Occipital lobe (tissue), 2 donors: ENCODE data around the gene EEFSEC. TPM values are rescaled to one million over a fixed set of nuclear protein-coding genes. Genes with fewer than 3 reads are reported as not detected.

Source experiments
- DNase-seq: peaks from one replicate; lab custom pipeline; 2025; lab: John Stamatoyannopoulos, UW
- total RNA-seq: library from RNA; depleted of rRNA; stranded (reverse); fragments of >200 nt; gene quantifications from one replicate; pipeline ENCODE4 v1.2.3, GENCODE V29; 2014

The EEFSEC gene
- total RNA-seq, 1 donor from 2014 or later, result 5.1 TPM

DNA sequence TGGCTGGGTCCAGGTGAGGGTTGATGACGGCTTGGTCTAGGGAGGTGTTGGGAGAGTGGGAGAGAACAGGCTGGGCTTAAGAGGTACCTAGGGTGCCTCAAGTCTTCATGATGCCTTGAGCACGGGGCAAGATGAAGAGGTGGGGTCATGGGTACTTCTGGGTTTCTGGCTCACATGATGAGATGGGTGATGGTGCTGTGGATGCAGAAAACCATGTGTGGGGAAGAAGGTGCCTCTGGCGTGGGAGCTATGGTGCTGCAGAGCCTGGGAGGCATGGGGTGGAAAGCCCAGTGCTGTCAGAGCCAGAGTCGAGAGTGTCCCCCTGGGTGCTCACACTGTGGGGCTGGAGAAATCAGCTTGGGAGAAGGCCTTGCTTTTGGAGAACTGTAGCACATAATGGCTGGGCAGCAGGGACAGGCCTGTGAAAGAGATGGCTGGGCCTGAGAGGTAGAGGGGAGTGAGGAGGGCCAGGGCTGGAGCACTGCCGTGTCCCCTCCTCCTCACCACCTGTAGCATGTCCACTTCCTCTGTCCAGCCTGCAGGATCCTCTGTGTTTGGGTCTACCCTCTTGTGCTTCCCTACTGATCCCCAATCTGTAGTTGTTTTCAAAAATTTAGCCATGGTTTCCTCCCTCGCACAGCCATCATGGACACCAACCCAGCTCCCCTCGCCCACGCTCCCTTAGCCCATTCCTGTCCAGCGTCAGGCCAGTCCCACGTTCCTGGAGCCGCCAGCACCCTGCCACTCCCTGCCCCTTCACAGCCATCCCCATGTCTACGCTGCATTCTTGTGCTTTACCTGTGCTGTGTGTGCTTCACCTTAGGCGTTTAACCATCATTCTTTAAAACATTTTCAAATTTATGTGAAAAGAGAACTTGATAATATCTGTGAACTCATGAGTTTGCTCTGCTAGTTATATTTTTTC lies 132.0 kb downstream of the EEFSEC start:
- DNase-seq, result no peak

DNA sequence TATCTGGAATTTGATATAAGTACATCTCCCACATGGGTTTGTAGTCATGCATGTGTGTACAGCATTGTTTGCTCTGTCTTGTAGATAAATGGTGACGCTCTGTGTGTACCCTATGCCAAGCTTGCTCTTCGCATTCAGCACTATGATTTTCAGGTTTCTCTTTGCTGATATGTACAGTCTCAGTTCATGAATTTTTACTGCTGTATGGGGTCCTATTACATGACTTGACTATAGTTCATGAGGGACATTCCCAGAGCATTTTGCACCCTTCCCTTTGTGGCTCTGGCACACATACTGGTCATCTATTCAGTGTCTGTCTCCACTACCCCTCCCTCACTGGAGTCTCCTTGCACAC lies 132.7 kb downstream of the EEFSEC start:
- DNase-seq, result no peak

DNA sequence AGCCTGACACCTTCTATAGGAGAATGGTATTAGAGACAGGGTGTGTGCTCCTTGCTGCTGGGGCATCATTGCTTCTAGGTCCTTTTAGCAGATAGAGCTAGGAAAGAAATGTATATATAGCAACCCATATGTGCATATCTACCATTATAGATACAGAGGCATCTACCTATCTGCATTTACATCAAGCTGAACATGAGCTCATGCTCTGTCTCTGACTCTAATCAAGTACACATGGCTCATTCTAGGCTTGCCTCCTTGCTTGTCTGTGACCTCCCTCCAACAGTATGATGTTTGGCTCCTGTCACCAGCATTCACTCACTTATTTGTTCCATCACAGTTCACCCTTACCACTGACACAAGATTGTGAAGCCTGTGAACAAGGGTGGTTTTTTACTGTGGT lies 133.4 kb downstream of the EEFSEC start:
- no peak for DNase-seq

DNA sequence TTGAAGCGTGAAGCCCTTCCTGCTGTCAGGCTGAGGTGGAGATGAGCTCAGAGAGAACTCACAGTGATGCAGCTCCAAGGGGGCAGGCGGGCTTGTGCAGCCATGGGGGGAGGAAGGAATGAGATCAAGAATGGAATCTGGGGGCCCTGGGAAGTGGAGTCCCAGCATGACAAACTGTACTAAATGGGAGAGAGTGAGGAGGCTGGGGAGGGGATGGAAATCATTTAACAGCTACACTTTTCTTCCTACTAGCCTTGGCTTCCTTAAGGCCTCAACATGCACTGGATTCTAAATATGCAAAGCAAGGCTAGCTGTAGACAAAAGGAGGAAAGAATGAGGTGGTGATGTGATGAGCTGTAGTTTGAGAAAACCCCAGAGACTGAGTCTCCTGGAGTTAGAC lies 133.9 kb downstream of the EEFSEC start:
- no peak for DNase-seq

DNA sequence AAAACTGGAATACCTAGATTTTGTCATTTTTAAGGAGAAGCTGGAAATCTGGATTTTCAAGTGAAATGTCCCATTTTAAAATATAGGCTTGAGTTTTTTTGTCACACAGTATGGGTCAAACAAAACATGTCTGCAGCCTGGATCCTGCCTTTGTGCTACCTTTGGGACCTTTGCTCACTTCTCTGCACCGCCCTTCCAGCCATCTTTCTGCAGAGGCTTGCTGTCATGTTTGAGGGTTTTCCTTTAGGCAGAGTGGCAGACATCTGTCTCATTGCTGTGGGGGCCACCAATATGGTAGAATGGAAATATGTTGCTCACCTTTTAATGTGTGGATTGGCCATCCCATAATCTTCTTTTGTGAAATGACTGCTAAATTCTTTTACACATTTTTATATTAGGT lies 136.3 kb downstream of the EEFSEC start:
- DNase-seq, result no peak

DNA sequence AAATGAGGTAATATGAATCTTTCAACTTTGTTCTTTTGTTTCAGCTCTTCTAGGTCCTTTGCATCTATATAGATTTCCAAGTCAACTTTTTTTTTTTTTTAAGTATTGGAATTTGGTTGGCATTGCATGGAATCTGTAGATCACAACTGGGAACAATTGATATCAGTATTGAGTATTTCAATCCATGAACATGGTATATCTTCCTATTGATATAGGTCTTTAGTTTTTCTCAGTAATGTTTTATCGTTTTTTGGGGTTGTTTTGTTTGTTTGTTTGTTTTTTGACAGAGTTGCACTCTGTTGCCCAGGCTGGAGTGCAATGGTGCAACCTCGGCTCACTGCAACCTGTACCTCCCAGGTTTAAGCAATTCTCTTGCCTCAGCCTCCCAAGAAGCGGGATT lies 137.2 kb downstream of the EEFSEC start:
- DNase-seq, result no peak

DNA sequence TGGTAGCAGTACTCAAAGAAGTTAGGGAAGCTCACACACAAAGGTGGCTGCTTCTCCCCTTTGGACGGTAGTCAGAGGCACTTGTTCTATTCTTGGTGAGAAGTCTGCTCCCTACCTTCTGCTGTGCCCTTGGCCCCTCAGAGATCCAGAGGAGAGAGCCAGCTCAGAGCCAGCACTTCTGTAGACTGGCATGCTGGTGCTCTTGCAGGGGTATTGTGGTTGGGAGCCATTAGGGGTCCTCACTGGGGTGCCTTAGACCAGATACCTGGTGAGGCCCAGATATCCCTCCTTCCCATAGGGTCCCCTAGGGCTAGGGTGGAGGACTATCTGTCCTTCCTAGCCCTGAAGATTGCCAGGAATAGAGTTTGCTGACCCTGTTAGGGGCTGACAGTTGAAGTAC lies 140.6 kb downstream of the EEFSEC start:
- no peak for DNase-seq

DNA sequence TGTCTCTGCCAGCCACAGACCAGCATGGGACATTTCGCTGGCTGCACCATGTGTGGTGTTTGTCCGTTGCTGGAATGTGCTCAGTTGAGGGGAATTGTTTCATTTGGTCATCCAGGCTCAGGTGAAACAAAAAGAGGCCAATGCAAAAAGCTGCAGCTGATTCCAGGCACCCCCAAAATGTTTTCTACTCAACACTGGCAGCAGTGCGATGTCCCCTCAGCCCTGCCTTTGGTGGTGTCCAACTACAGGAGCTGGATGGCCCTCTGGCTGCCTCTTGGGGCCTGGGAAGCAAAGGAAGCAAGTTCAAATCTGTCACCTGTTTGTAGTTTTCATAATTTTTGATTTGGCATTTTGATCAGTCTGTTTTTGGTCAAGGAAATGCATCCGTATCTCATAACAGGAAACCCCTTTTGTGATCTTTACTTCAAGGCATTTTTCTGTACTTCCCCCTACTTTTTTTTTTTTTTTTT lies 141.8 kb downstream of the EEFSEC start:
- DNase-seq, result no peak

DNA sequence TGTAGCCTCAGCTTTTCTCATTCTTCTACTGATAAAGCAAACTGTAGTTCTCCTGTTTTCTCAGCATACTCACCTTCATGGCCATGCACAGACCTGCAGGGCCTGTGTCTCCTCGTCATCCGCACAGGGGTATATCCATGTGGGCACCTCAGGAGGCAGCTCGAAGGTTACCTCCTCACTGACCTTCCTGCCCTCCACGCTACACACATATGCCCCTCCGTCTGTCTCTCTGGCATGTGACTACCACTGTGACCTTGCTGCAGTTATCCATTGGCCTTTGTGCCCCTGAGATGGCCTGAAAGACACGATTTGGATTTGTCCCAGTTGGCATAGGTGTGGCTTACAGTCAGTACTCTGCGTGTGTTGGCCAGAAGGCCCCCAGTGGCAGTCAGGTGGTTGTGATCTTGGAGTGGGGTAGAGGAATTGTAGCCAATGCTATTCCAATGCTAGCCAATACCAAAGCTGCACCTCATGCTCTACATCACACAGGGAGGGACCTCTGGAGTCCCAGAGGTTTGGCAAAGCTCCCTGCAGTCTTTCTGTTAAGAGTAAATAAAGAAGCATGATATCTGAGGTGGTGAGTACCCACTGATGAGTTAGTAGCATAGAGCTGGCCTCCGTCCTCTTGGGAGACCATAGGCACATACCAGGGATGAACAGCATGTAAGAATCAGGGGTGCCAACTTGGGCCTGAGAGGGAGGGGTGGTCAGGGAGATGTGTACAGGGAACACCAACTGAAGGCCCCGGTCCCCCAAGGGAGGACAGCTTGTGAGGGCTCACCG lies 143.4 kb downstream of the EEFSEC start:
- DNase-seq, result no peak

DNA sequence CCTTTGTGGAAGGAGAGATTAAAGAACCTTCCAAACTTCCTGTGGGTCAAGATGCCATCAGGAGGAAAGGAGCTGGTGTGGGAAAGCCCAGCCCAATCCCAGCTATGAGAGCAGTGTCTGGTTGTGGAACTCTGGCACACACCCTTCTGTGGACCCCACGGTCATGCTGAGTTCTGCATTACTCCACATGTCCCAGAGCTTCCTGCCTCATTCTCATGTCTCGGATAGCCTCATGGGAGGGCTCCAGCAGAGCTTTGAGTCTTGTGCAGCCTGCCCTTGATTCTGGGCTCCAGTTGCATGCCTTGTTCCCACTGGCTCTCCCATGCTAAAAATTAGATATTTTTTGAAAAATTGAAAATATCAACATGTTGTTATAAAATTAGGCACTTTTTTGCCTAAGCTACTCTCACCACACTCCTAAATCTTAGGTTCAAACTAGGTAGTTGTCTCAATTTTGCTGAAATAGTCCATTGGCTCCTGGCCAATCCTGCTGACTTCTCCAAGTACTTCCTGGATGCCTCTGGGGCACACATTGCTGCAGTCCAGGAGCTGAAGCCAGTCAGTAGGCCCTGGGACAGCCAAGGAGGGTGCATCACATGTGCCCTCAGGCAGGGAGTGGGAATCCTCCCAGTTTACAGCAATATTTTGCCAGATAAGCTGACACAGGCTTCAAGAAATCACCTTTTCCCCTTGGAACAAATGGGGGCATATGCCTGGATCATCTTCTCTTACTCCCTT lies 144.3 kb downstream of the EEFSEC start:
- DNase-seq, result no peak

DNA sequence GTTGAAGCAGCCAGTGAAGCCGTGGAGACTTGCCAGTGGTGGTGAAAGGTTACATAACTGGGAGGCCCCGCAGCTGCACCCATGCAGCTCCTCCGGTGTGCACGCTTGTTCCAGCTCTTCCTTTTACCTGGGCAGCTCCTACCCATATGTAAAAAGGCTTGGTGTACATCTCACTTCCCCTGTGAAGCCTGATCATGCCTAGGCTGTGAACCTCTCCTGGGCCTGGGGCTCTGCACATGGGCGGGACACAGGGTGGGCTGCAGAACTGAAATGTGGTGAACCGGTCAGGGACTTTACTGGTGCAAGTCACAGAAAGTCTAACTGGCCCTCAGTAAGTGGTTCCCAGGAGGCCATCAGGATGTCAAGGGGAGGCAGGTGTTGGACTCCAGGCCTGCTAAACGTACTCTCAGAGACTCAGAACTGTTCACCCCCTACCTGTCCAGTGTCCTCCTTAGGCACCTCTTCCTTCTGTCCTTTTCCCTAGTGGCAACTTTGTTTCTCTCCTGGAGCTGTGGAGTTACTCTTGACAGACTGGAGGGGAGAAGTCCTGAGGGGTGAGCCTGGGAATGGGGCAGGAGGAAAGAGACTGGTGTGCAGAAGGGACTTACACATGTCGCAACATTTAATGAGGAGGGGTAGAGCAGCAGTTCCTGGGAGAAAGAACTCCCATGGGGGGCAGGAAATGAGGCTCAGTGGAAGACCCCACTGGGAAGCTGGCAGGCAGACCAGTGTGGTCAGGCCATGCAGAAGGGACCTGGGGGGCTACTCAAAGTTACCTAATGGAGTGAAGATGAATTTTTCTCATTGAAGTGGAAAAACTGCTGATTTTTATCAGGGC lies 148.1 kb downstream of the EEFSEC start:
- DNase-seq, result no peak

DNA sequence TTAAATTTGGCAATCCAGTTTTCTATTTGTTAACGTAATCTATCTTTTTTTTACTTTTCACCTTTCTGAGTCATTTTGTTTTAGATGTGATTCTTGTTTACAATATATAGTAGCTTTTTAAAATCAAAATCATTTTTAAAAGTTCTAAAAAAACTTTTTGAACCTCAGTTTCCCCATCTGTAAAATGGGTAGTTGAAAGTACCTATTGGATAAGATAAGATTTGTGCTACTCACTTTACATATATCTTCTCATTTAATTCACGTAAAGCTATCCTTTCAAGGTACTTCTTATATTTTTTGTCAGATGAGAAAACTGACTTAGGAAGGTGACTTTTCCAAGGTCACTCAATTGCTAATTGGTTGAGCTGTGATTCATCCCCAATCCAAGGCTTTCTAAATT lies 153.2 kb downstream of the EEFSEC start:
- DNase-seq, result no peak

DNA sequence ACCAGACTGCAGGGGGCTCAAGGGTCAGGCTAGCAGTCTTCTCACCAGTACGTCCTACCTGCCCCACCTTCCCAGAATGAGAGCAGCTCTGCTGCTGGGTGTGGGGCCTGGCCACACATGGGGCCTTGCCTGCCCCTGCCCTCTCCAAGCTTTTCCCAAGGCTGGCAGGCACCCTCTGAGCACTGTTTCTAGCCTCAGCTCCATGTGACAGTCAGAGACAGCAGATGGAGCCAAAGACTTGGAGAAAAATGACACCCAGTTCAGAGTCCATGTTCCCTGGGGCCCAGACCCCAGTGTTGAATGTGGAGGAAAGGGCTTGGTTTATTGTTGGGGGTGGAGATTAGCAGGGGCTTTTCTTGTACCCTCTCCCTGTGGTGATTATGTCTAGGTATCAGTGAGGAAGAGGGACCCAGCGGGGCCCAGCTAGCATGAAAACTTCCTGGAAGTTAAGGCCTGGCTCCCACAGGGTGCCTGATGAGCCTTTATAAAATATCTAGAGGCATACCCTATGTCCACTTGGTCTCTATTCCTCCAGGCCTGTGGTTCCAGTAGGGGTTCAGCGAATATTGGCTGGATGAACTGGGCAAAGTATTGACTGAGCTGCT lies 153.8 kb downstream of the EEFSEC start:
- DNase-seq, result no peak

DNA sequence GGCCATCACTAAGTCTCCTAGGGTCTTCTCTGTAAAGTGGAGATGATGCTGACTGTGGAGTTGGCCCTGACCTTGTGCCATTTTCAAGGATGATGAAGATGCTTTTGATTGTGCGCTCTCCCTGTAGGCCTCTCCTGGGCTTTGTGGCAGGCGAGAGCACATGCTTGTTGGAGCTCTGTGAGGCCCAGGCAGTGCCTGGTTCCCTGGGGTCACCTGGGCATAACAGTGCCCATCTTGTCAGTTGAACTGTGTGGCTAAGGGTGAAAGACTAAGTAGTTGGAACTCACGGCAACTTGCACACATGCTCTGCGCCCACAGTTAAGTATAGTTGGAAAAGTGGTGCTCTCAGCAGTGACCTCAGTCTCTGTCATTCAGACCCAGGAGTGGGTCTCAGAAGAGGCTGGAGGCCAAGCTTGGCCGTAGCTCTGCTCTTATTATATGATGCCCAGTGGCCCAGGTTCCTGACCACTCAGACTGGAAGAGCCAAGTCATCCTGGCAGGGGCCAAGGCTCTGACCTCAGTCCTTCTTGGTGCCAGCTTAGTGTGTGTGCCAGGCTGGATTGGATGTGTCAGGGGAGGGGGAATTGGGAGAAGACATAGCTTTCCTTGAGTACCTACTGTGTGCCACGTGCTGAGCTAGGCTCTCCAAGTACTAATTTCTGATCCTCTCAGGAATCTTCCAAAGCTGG lies 154.6 kb downstream of the EEFSEC start:
- peak; percentile 29 for DNase-seq

DNA sequence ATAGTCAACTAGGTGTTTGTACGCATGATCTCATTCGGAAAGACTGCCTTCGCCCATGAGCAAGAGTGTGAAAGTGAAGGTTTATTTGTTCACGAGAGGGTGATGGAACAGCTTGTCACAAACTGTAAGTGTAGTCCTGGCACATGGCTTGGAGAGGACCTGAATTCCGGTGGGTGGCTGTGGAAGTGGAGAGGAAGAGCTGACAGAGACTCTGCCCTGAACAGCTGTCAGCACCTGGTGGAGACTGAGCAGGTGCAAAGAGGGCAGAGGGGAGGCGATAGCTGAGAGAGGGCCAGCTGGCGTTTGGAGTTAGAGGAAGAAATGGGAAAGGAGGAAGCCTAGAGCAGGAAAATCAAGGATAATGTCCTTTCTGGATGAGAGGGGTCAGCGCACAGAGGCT lies 155.7 kb downstream of the EEFSEC start:
- DNase-seq, result no peak

DNA sequence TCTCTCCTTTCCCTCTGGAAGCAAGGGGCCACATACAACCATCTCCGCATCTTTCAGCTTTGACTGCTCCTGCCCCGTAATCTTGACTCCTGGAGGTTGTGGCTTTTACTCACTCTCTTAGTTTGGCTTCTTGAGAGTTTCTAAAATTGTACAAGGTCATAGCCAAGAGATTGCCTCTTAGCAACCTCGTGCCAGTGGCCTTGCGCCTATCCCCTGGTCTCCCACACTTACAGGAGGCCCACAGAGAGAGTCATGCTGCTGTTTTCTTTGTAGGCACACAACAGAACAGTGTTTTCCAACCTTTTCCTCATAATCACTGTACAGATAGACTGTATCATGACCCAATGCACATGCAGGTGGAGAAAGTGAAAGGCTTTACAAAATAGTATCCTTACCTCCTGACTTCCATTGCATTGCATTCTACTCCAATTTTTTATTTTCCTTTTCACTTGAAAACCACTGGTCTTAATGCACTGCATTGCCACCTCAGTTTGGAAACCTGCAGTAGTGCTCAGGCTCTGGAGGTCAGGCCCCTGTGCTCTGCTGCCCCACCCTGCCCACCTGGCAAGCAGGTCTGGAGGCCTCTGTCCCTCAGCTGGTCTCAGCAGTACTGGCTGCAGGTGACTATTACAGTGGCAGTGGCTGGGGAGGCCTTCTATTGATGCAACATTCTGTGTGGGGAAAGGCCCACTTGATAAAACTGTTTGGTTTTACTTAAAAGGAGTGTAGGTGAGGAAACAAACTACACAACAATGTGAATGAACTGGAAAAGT lies 157.2 kb downstream of the EEFSEC start:
- no peak for DNase-seq

DNA sequence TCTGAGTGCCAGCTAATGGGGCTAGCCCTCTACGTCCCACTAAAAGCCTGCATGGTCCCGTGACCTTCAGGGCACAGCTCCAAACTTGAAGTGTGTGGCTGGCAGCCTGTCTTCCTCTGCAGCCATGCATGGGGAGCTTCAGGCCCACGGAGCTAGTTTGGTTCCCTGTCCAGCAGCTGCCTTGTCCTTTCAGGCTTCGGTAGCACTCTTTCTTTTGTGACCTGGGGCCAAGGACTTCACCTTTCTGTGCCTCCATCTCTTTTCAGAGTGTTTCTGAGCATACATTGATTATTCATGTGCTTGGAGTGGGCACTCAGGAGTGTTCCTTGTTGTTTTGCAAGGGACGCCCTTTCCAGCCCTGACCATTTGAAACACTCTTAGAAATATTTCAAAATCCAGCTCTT lies 158.2 kb downstream of the EEFSEC start:
- DNase-seq, result no peak

DNA sequence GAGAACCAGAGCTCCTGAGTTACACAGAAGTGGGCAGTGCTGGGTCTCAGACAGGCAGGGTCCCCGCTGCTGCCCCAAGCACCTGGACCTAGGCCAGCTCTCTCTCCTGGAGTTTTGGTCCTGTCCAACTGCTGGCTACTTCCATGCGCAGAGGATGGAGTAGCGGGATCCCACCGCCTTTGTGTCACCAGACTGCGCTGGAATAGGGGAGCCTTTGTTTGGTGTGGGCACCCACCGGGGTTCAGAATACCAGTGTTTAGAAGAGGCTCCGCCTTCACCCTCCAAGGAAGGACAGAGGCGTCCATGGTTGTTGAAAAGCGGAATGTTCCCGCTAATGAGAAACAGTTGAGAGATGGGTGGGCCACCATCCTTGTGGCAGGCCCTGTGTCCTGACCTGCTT lies 159.0 kb downstream of the EEFSEC start:
- DNase-seq, result no peak

DNA sequence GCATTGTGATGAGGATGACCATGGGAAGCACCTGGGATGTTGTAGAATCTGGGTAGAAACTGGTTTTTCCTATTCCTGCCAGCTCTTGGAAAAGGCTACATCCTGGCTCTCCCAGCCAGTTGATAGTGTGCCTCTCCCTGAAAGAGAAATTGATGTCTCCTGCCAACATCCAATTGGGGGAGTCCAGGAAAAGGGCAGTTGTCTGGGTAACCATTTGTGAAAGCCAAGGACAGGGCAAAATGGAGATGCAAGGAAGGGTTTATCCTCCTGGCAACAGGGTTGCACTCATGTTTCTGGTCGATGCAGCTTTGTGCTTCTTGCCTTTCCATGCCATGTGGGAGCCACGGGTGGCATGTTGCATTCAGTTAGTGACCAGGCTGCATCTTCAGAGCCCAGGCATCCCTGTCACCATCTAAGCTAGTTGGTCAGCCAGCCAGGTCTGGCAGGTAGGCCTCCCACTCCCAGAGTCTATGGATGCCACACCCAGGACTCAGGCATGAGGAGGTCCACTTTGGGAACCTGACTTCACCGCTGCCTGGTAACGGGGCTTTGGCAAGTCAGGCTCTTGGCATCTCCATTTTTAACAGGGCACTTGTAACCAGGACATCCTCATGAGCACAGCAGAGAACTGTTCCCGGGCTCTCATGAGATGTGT lies 159.9 kb downstream of the EEFSEC start:
- DNase-seq, result no peak
